IMR-90 (cell line): ENCODE results near the gene KAT6B. TPM values are rescaled to one million over a fixed set of nuclear protein-coding genes. Genes with fewer than 3 reads are reported as not detected.

Source experiments
- ATAC-seq: fragments of 200-7000 bp; cut with Tn5 transposase; 2 replicates; pipeline ENCODE4 v1.9.1; 2020; ENCODE audit warnings: low read depth, mild to moderate bottlenecking, moderate library complexity
- BruUV-seq: library from RNA; stranded (reverse); fragments of 400-500 nt; replicated peaks from 2 replicates; lab custom pipeline; 2021; lab: Mats Ljungman, UMichigan
- CTCF ChIA-PET: fragments of 300-600 bp; formaldehyde crosslinking; extraction: SDS; loops from one replicate; lab custom pipeline; 2021; ENCODE audit warnings: antibody characterized with exemption; lab: Yijun Ruan, JAX
- POLR2A ChIA-PET: fragments of 300-600 bp; sonication (Branson Sonifier 250); formaldehyde crosslinking; loops from one replicate; lab custom pipeline; 2022; ENCODE audit warnings: antibody characterized with exemption; ENCODE audit not compliant: unreplicated experiment; lab: Charles Lee
- DNase-seq: peaks from one replicate; pipeline ENCODE4 v3.0.0; 2013
- H2AFZ ChIP-seq: replicated peaks from 2 replicates; pipeline ENCODE3; 2013; ENCODE audit warnings: low read length, mild to moderate bottlenecking; ENCODE audit not compliant: poor library complexity
- H2AK5ac ChIP-seq: 2 replicates; pipeline ENCODE4 v1.6.1; 2013; ENCODE audit warnings: low read depth, low read length, inconsistent platforms
- H2AK9ac ChIP-seq: replicated peaks from 2 replicates; pipeline ENCODE3; 2013; ENCODE audit warnings: mild to moderate bottlenecking, low read depth, low read length, moderate library complexity; ENCODE audit not compliant: poor library complexity
- H2BK120ac ChIP-seq: 2 replicates; pipeline ENCODE4 v1.6.1; 2013; ENCODE audit warnings: low read depth, low read length, inconsistent platforms
- H2BK15ac ChIP-seq: 3 replicates; pipeline ENCODE4 v1.6.1; 2013; ENCODE audit warnings: low read depth, low read length, inconsistent platforms
- H2BK20ac ChIP-seq: 2 replicates; pipeline ENCODE4 v1.6.1; 2013; ENCODE audit warnings: low read depth, mild to moderate bottlenecking, inconsistent platforms, low read length, moderate library complexity
- H2BK5ac ChIP-seq: 2 replicates; pipeline ENCODE4 v1.6.1; 2013; ENCODE audit warnings: mild to moderate bottlenecking, low read depth, low read length, inconsistent platforms; ENCODE audit not compliant: poor library complexity, severe bottlenecking
- H3K14ac ChIP-seq: replicated peaks from 2 replicates; pipeline ENCODE4 v1.6.1; 2013; ENCODE audit warnings: low read depth, low read length, inconsistent platforms
- H3K18ac ChIP-seq: 2 replicates; pipeline ENCODE4 v1.6.1; 2013; ENCODE audit warnings: low read depth, low read length, control low read depth
- H3K23ac ChIP-seq: 2 replicates; pipeline ENCODE4 v1.6.1; 2013; ENCODE audit warnings: low read depth, low read length, inconsistent platforms
- H3K27ac ChIP-seq: 2 replicates; pipeline ENCODE4 v1.5.1; 2013; ENCODE audit warnings: mild to moderate bottlenecking, control low read depth, low read length; ENCODE audit not compliant: insufficient read depth
- H3K27me3 ChIP-seq: 2 replicates; pipeline ENCODE4 v1.6.1; 2013; ENCODE audit warnings: low read length; ENCODE audit not compliant: control insufficient read depth, insufficient read depth
- H3K36me3 ChIP-seq: 2 replicates; pipeline ENCODE4 v1.6.1; 2013; ENCODE audit warnings: low read length, mixed read lengths; ENCODE audit not compliant: control insufficient read depth, insufficient read depth
- H3K4ac ChIP-seq: 2 replicates; pipeline ENCODE4 v1.6.1; 2013; ENCODE audit warnings: low read depth, low read length, inconsistent platforms
- H3K4me1 ChIP-seq: 2 replicates; pipeline ENCODE4 v1.6.1; 2013; ENCODE audit warnings: low read length, mixed read lengths; ENCODE audit not compliant: control insufficient read depth, insufficient read depth
- H3K4me2 ChIP-seq: 2 replicates; pipeline ENCODE4 v1.6.1; 2013; ENCODE audit warnings: low read depth, mild to moderate bottlenecking, control low read depth, low read length, moderate library complexity
- H3K4me3 ChIP-seq: 2 replicates; pipeline ENCODE4 v1.5.1; 2013; ENCODE audit warnings: low read depth, mild to moderate bottlenecking, control low read depth, low read length, moderate library complexity; ENCODE audit not compliant: insufficient read depth
- H3K56ac ChIP-seq: 2 replicates; pipeline ENCODE4 v1.6.1; 2013; ENCODE audit warnings: low read length, inconsistent platforms; ENCODE audit not compliant: insufficient read depth; ENCODE audit errors: extremely low read depth
- H3K79me1 ChIP-seq, 2 experiments: 2 replicates each; pipeline ENCODE4 v1.6.1; 2013; ENCODE audit warnings: low read length in 2 of 2, inconsistent platforms in 1 of 2, low read depth in 1 of 2
- H3K9ac ChIP-seq: 2 replicates; pipeline ENCODE4 v1.6.1; 2013; ENCODE audit warnings: low read depth, low read length, control low read depth
- H3K9me1 ChIP-seq: 2 replicates; pipeline ENCODE4 v1.6.1; 2013; ENCODE audit warnings: low read length, inconsistent platforms; ENCODE audit not compliant: insufficient read depth
- H3K9me3 ChIP-seq: 2 replicates; pipeline ENCODE4 v1.6.1; 2013; ENCODE audit warnings: low read length; ENCODE audit not compliant: control insufficient read depth, insufficient read depth
- H4K20me1 ChIP-seq: 2 replicates; pipeline ENCODE4 v1.6.1; 2013; ENCODE audit warnings: low read length, inconsistent platforms; ENCODE audit not compliant: insufficient read depth
- H4K5ac ChIP-seq: 2 replicates; pipeline ENCODE4 v1.6.1; 2013; ENCODE audit warnings: mild to moderate bottlenecking, low read depth, low read length, control low read depth
- H4K8ac ChIP-seq, 2 experiments: 2 replicates each; pipeline ENCODE4 v1.6.1; 2013; ENCODE audit warnings: low read depth in 2 of 2, low read length in 2 of 2, control low read depth in 1 of 2, inconsistent platforms in 1 of 2
- H4K91ac ChIP-seq: 2 replicates; pipeline ENCODE4 v1.6.1; 2013; ENCODE audit warnings: low read depth, low read length, inconsistent platforms; ENCODE audit not compliant: insufficient read depth
- BHLHE40 ChIP-seq: fragments of 150-350 bp; IDR thresholded peaks from 2 replicates; pipeline ENCODE4 v1.6.1; 2016; ENCODE audit warnings: mild to moderate bottlenecking, low read depth, low read length
- CEBPB ChIP-seq: IDR thresholded peaks from 2 replicates; pipeline ENCODE4 v1.6.1; 2012; ENCODE audit warnings: low read depth, low read length, improper control_type of control experiment
- CHD1 ChIP-seq: IDR thresholded peaks from 2 replicates; pipeline ENCODE4 v1.6.1; 2012; ENCODE audit warnings: low read depth, low read length, improper control_type of control experiment
- CTCF ChIP-seq: conservative IDR thresholded peaks from 2 replicates; pipeline ENCODE4 v1.5.1; 2012; ENCODE audit warnings: mild to moderate bottlenecking, low read depth, low read length, improper control_type of control experiment
- FOS ChIP-seq: fragments of 150-350 bp; IDR thresholded peaks from 2 replicates; pipeline ENCODE4 v1.6.1; 2016; ENCODE audit warnings: low read depth, low read length
- MAFK ChIP-seq: IDR thresholded peaks from 2 replicates; pipeline ENCODE4 v1.6.1; 2012; ENCODE audit warnings: low read depth, low read length, improper control_type of control experiment
- MAZ ChIP-seq: IDR thresholded peaks from 2 replicates; pipeline ENCODE4 v1.6.1; 2012; ENCODE audit warnings: low read depth, mild to moderate bottlenecking, low read length, improper control_type of control experiment, moderate library complexity, borderline replicate concordance
- MXI1 ChIP-seq: IDR thresholded peaks from 2 replicates; pipeline ENCODE4 v1.6.1; 2012; ENCODE audit warnings: low read depth, mild to moderate bottlenecking, low read length, moderate library complexity, borderline replicate concordance
- NFE2L2 ChIP-seq: fragments of 150-350 bp; IDR thresholded peaks from 2 replicates; pipeline ENCODE4 v1.6.1; 2016; ENCODE audit warnings: low read depth, mild to moderate bottlenecking, low read length
- POLR2A ChIP-seq: IDR thresholded peaks from 2 replicates; pipeline ENCODE4 v1.6.1; 2012; ENCODE audit warnings: mild to moderate bottlenecking, low read depth, low read length
- RAD21 ChIP-seq: IDR thresholded peaks from 2 replicates; pipeline ENCODE4 v1.6.1; 2012; ENCODE audit warnings: low read length, improper control_type of control experiment
- RCOR1 ChIP-seq: IDR thresholded peaks from 2 replicates; pipeline ENCODE4 v1.6.1; 2012; ENCODE audit warnings: mild to moderate bottlenecking, low read length, improper control_type of control experiment; ENCODE audit not compliant: insufficient replicate concordance
- RFX5 ChIP-seq: IDR thresholded peaks from 2 replicates; pipeline ENCODE4 v1.8.0; 2012; ENCODE audit warnings: low read depth, mild to moderate bottlenecking, low read length, moderate library complexity
- SMC3 ChIP-seq: fragments of 150-350 bp; IDR thresholded peaks from 2 replicates; pipeline ENCODE4 v1.6.1; 2016; ENCODE audit warnings: low read depth, mild to moderate bottlenecking, antibody characterized with exemption, low read length, moderate library complexity
- USF2 ChIP-seq: fragments of 150-350 bp; IDR thresholded peaks from 2 replicates; pipeline ENCODE4 v1.6.1; 2017; ENCODE audit warnings: mild to moderate bottlenecking, antibody characterized with exemption, low read length, low read depth
- WGBS, 2 experiments: methylation state at CpG; one replicate each; pipeline versions ENCODE4 v1.1.5 to v1.1.7; 2013; ENCODE audit warnings: missing lambda C conversion rate in 2 of 2; ENCODE audit not compliant: insufficient read length in 1 of 2; ENCODE audit errors: extremely low coverage in 2 of 2; 5-methylcytosine and 5-hydroxymethylcytosine counted together
- dilution Hi-C: fragments of 300-500 bp; cut with HindIII; formaldehyde crosslinking; loops from one replicate; pipeline ENCODE4 v1.14.3; 2018; ENCODE audit warnings: low sequenced_read_pairs; ENCODE audit not compliant: unreplicated experiment
- in situ Hi-C: fragments of 300-500 bp; cut with MboI; formaldehyde crosslinking; loops from 3 replicates; pipeline ENCODE4 v1.14.3; 2019; ENCODE audit warnings: low sequenced_read_pairs, inconsistent platforms, mixed read lengths
- intact Hi-C: fragments of 100-400 bp; cut with micrococcal nuclease; formaldehyde crosslinking; loops from 2 replicates; pipeline ENCODE4 v1.10.0; 2022
- polyA plus RNA-seq, 3 experiments: library from polyadenylated mRNA; depleted of rRNA; stranded (reverse); fragments of >200 nt; gene quantifications; 2 replicates each; pipeline ENCODE4 v1.2.3, GENCODE V29; 2012; ENCODE audit warnings: low replicate concordance in 1 of 3
- total RNA-seq: library from RNA; depleted of rRNA; stranded (reverse); fragments of >200 nt; gene quantifications from 2 replicates; pipeline ENCODE4 v1.2.3, GENCODE V29; 2012

The KAT6B gene
- total and polyA plus RNA-seq, 2 of the 4 experiments (the other 2 are of a cell fraction): 8.8 to 28.1 TPM

- H2AFZ ChIP-seq: no peak overlapping the region
- H2BK20ac ChIP-seq: no peak overlapping the region
- no peak overlapping the region for H2BK120ac ChIP-seq
- H4K91ac ChIP-seq: no peak overlapping the region
- no peak overlapping the region for H2BK15ac ChIP-seq
- DNase-seq (no peak), ATAC-seq (no peak)
- H3K4me1 ChIP-seq: peaks cover 2% of the 10 kb centered on the region; the same call in 1 of the 2 replicates
- no peak overlapping the region for H3K23ac ChIP-seq
- no peak overlapping the region for H3K4me3 ChIP-seq
- H3K14ac ChIP-seq: no peak overlapping the region
- dilution Hi-C loops (no loop called here), in situ Hi-C loops (no loop called here), intact Hi-C loops (loop anchor here (2.0 kb wide), 1 partner anchor 15 kb away; no protein-coding TSS in a partner anchor)
- WGBS, 2 experiments: no CpG with 5 or more reads among the region's 5 CpGs
- no peak overlapping the region for H3K56ac ChIP-seq
- no peak overlapping the region for H3K9ac ChIP-seq
- no peak overlapping the region for H4K5ac ChIP-seq
- no peak overlapping the region for H3K27ac ChIP-seq
- peaks cover 2% of the 10 kb centered on the region; the same call in 1 of the 2 replicates for H3K9me1 ChIP-seq
- ChIA-PET POLR2A (interaction anchor here (0.5 kb wide), 1 partner anchor 26 kb away, joined by 4 read pairs; no protein-coding TSS in a partner anchor), CTCF (interaction anchor here (0.7 to 0.9 kb wide), 2 partner anchors 11 to 64 kb away, joined by 3 to 4 read pairs; no protein-coding TSS in a partner anchor)
- H3K27me3 ChIP-seq: no peaks in the 10 kb centered on the region
- H3K4me2 ChIP-seq: peak overlapping the region; percentile 25; the same call in 1 of the 2 replicates
- peaks cover 4% of the 10 kb centered on the region; the same call in 1 of the 2 replicates for H3K36me3 ChIP-seq
- peaks cover 31 to 41% of the 10 kb centered on the region in 2 experiments for H3K79me1 ChIP-seq
- BruUV-seq: no TSS peak
- no peak overlapping the region for H2BK5ac ChIP-seq
- no peak overlapping the region for H3K18ac ChIP-seq
- no peak overlapping the region for H2AK9ac ChIP-seq
- no peak overlapping the region for H4K8ac ChIP-seq
- no peak overlapping the region for H3K4ac ChIP-seq
- no peaks in the 10 kb centered on the region; the same call in 1 of the 2 replicates for H4K20me1 ChIP-seq
- H2AK5ac ChIP-seq: no peak overlapping the region
- no peaks in the 10 kb centered on the region for H3K9me3 ChIP-seq
- TF ChIP-seq CTCF (no peak), CEBPB (no peak), MXI1 (no peak), RFX5 (no peak), RAD21 (no peak), MAZ (no peak), FOS (no peak), CHD1 (no peak), BHLHE40 (no peak), NFE2L2 (no peak), USF2 (no peak), SMC3 (no peak), MAFK (no peak), POLR2A (no peak), RCOR1 (no peak)
These were observed 141.7 kb downstream of the KAT6B start for GRCh38 chr10:74967911-74968666.
